Endodermal cell (in vitro differentiated cells): ENCODE results near the gene RNF111. TPM values are rescaled to one million over a fixed set of nuclear protein-coding genes. Genes with fewer than 3 reads are reported as not detected.

Experiments
- DNase-seq: peaks from one replicate; pipeline ENCODE4 v3.0.0-alpha.2; 2017
- H3K27ac ChIP-seq: 2 replicates; pipeline ENCODE4 v1.5.1; 2013; ENCODE audit warnings: mild to moderate bottlenecking, low read depth, low read length, moderate library complexity
- H3K27me3 ChIP-seq: 2 replicates; pipeline ENCODE4 v1.6.1; 2013; ENCODE audit warnings: mild to moderate bottlenecking, low read length, moderate library complexity; ENCODE audit not compliant: insufficient read depth, control insufficient read depth, poor library complexity, severe bottlenecking
- H3K36me3 ChIP-seq: 2 replicates; pipeline ENCODE4 v1.7.0; 2013; ENCODE audit warnings: mild to moderate bottlenecking, low read length, moderate library complexity; ENCODE audit not compliant: control insufficient read depth, insufficient read depth
- H3K4me1 ChIP-seq: one replicate; pipeline ENCODE4 v1.7.0; 2013; ENCODE audit warnings: low read length; ENCODE audit not compliant: control insufficient read depth, insufficient read depth
- H3K4me3 ChIP-seq: 2 replicates; pipeline ENCODE4 v1.5.1; 2013; ENCODE audit warnings: mild to moderate bottlenecking, low read length, moderate library complexity
- H3K9ac ChIP-seq: 2 replicates; pipeline ENCODE4 v1.6.1; 2013; ENCODE audit warnings: mild to moderate bottlenecking, low read length, moderate library complexity; ENCODE audit not compliant: poor library complexity, severe bottlenecking; ENCODE audit errors: extremely low read depth
- H3K9me3 ChIP-seq: 2 replicates; pipeline ENCODE4 v1.6.1; 2013; ENCODE audit warnings: mild to moderate bottlenecking, low read length, moderate library complexity; ENCODE audit not compliant: control insufficient read depth
- H3K27ac Mint-ChIP-seq: 2 replicates; pipeline ENCODE4 v1.8.0; 2020; ENCODE audit warnings: mixed read lengths
- H3K27me3 Mint-ChIP-seq: 2 replicates; pipeline ENCODE4 v1.8.0; 2021; ENCODE audit warnings: mild to moderate bottlenecking, mixed read lengths; ENCODE audit not compliant: insufficient read depth
- H3K36me3 Mint-ChIP-seq: 2 replicates; pipeline ENCODE4 v1.8.0; 2020; ENCODE audit warnings: low read depth, mixed read lengths
- H3K4me1 Mint-ChIP-seq: 2 replicates; pipeline ENCODE4 v1.8.0; 2020; ENCODE audit warnings: mixed read lengths
- H3K4me3 Mint-ChIP-seq: 2 replicates; pipeline ENCODE4 v1.8.0; 2020; ENCODE audit warnings: mild to moderate bottlenecking, moderate library complexity, mixed read lengths
- H3K9me3 Mint-ChIP-seq: 2 replicates; pipeline ENCODE4 v1.8.0; 2020; ENCODE audit warnings: mild to moderate bottlenecking, mixed read lengths
- CTCF ChIP-seq: fragments of 200-600 bp; sonication (generic); conservative IDR thresholded peaks from 2 replicates; pipeline ENCODE4 v1.5.0; 2021; ENCODE audit warnings: antibody characterized with exemption, mild to moderate bottlenecking
- WGBS, 2 experiments: methylation state at CpG; one replicate each; pipeline versions ENCODE4 v1.1.5 to v1.1.7; 2013; ENCODE audit warnings: missing lambda C conversion rate in 2 of 2, mixed read lengths in 1 of 2; ENCODE audit not compliant: insufficient coverage in 1 of 2, insufficient read length in 1 of 2; 5-methylcytosine and 5-hydroxymethylcytosine counted together
- total RNA-seq, 2 donors: library from RNA; stranded (reverse); fragmentation: NEBNext Ultra II Directional in 1 of 2; extraction: Animal tissue kit (Norgen Biotek cat#: 25700) in 1 of 2; gene quantifications; 2 replicates in 1 of 2; 3 replicates in 1 of 2; pipeline ENCODE4 v1.2.1, GENCODE V29; 2021

The RNF111 gene
- total RNA-seq, 2 donors from 2014 or later, result 31.6 to 31.9 TPM

- Histone ChIP-seq H3K27ac (peak overlapping the region; percentile 7), H3K9ac (no peak overlapping the region), H3K9me3 (no peaks in the 10 kb centered on the region), H3K4me3 (no peak overlapping the region), H3K36me3 (peaks cover 71% of the 10 kb centered on the region), H3K27me3 (no peaks in the 10 kb centered on the region), H3K4me1 (no peaks in the 10 kb centered on the region)
- Mint-ChIP-seq H3K27ac (peak overlapping the region; percentile 10), H3K9me3 (no peaks in the 10 kb centered on the region), H3K27me3 (no peaks in the 10 kb centered on the region), H3K4me3 (no peak overlapping the region), H3K4me1 (peaks cover 8% of the 10 kb centered on the region), H3K36me3 (peaks cover 62% of the 10 kb centered on the region)
- peak; percentile 91 for DNase-seq
- peak; percentile 90 for TF ChIP-seq CTCF
- 79 to 85% methylated on average over 6 to 7 of the region's 7 CpGs for WGBS, 2 experiments
Measured at GRCh38 chr15:59138243-59138642, 150.8 kb downstream of the RNF111 start.

GRCh38 chr15:59140422-59141226, 153.2 kb downstream of the RNF111 start:
- H3K4me3 ChIP-seq, result no peak overlapping the region
- H3K9ac ChIP-seq, result no peak overlapping the region
- H3K9me3 Mint-ChIP-seq, result no peaks in the 10 kb centered on the region
- H3K4me1 Mint-ChIP-seq, result peaks cover under 1% of the 10 kb centered on the region
- H3K27me3 ChIP-seq, result no peaks in the 10 kb centered on the region
- no peaks in the 10 kb centered on the region for H3K9me3 ChIP-seq
- WGBS, 2 experiments, result 95 to 100% methylated on average over 4 to 9 of the region's 9 CpGs
- peaks cover 49% of the 10 kb centered on the region for H3K36me3 ChIP-seq
- H3K4me1 ChIP-seq, result no peaks in the 10 kb centered on the region
- DNase-seq, result no peak
- H3K27ac ChIP-seq, result peak overlapping the region; percentile 53
- H3K36me3 Mint-ChIP-seq, result peaks cover 46% of the 10 kb centered on the region
- no peaks in the 10 kb centered on the region for H3K27me3 Mint-ChIP-seq
- no peak overlapping the region for H3K27ac Mint-ChIP-seq
- H3K4me3 Mint-ChIP-seq, result no peak overlapping the region
- TF ChIP-seq CTCF, result no peak

GRCh38 chr15:59143281-59143680, 155.8 kb downstream of the RNF111 start:
- Histone ChIP-seq H3K36me3 (peaks cover 23% of the 10 kb centered on the region), H3K27me3 (no peaks in the 10 kb centered on the region), H3K27ac (no peak overlapping the region), H3K4me1 (no peaks in the 10 kb centered on the region), H3K9me3 (no peaks in the 10 kb centered on the region), H3K9ac (no peak overlapping the region), H3K4me3 (no peak overlapping the region)
- H3K4me3 Mint-ChIP-seq, result no peak overlapping the region
- H3K4me1 Mint-ChIP-seq, result peaks cover 3% of the 10 kb centered on the region
- DNase-seq, result no peak
- H3K36me3 Mint-ChIP-seq, result peaks cover 33% of the 10 kb centered on the region
- 90 to 95% methylated on average over 5 of the region's 5 CpGs for WGBS, 2 experiments
- no peak for TF ChIP-seq CTCF
- no peaks in the 10 kb centered on the region for H3K9me3 Mint-ChIP-seq
- no peak overlapping the region for H3K27ac Mint-ChIP-seq
- H3K27me3 Mint-ChIP-seq, result no peaks in the 10 kb centered on the region
